Psoas muscle (tissue), 8 donors: ENCODE data around the gene RNF44. TPM values are rescaled to one million over a fixed set of nuclear protein-coding genes. Genes with fewer than 3 reads are reported as not detected.

ENCODE experiments used
- ATAC-seq, 4 donors: fragments of 200-7000 bp; cut with Tn5 transposase; one replicate each; pipeline ENCODE4 v1.9.1; 2020; ENCODE audit warnings: moderate library complexity in 3 of 4, mild to moderate bottlenecking in 2 of 4
- DNase-seq, 2 donors: peaks; one replicate each; pipeline ENCODE4 v3.0.0-alpha.2; 2020
- H3K27ac ChIP-seq: fragments of 200-600 bp; one replicate; pipeline ENCODE4 v1.8.0; 2022
- H3K27me3 ChIP-seq, 3 donors: fragments of 200-600 bp in 1 of 3; one replicate each; pipeline versions ENCODE4 v1.6.1 to v1.8.0; 2013 to 2022; ENCODE audit warnings: low read length in 2 of 3, mild to moderate bottlenecking in 2 of 3, moderate library complexity in 1 of 3; ENCODE audit not compliant: insufficient read depth in 3 of 3
- H3K36me3 ChIP-seq, 2 donors: fragments of 200-600 bp in 1 of 2; one replicate each; pipeline versions ENCODE4 v1.6.1 to v1.8.0; 2013 to 2022; ENCODE audit warnings: low read depth in 1 of 2, mild to moderate bottlenecking in 1 of 2, moderate library complexity in 1 of 2; ENCODE audit not compliant: insufficient read depth in 1 of 2
- H3K4me1 ChIP-seq: fragments of 200-600 bp; one replicate; pipeline ENCODE4 v1.8.0; 2022
- H3K4me3 ChIP-seq: fragments of 200-600 bp; one replicate; pipeline ENCODE4 v1.8.0; 2022; ENCODE audit warnings: mild to moderate bottlenecking
- H3K9me3 ChIP-seq: fragments of 200-600 bp; one replicate; pipeline ENCODE4 v1.8.0; 2022
- CTCF ChIP-seq: fragments of 200-600 bp; IDR thresholded peaks from one replicate; pipeline ENCODE4 v1.8.0; 2022; ENCODE audit warnings: antibody characterized with exemption
- WGBS, 3 donors: extraction: QIAGEN DNeasy Blood & Tissue Kit; methylation state at CpG; one replicate each; pipeline versions ENCODE4 v1.1.6 to v1.1.7; 2013; 5-methylcytosine and 5-hydroxymethylcytosine counted together
- intact Hi-C, 2 donors: fragments of 100-400 bp; cut with DNase I; formaldehyde crosslinking; loops; one replicate each; pipeline versions ENCODE4 v1.11.0 to v1.14.2; 2022
- polyA plus RNA-seq, 3 donors: library from polyadenylated mRNA; stranded (reverse); fragments of 200-250 nt; gene quantifications; one replicate each; pipeline ENCODE4 v1.2.3, GENCODE V29; 2013
- total RNA-seq, 4 donors: library from RNA; stranded (reverse); fragmentation: NEBNext Ultra II Directional in 2 of 4; extraction: Animal tissue kit (Norgen Biotek cat#: 25700) in 2 of 4; gene quantifications; one replicate each; pipeline versions ENCODE4 v1.2.1 to v1.2.4, GENCODE V29; 2021 to 2023
- donor health status: healthy with polysubstance abuse.
- donor health status: DM: no; HTN: no; CAD: no; lungs with moderate emphysema.
- donor health status: Bipolar disorder and iron deficiency.
- donor health status: healthy.
- donor health status: DM: yes; HTN: yes; CAD: no.
- donor health status: DM: no; HTN: no; CAD: no.
- donor health status: DM: no; HTN: no; CAD: no.
- donor health status: DM: yes; HTN: yes; CAD: no.

RNF44 gene
- total and polyA plus RNA-seq, 7 donors = 5.6 to 22.4 (median 14.2) TPM

GRCh38 chr5:176565760-176566288 lies 28.6 kb upstream of the RNF44 start:
- Histone ChIP-seq H3K36me3 (no peaks in the 10 kb centered on the region), H3K4me3 (no peak overlapping the region), H3K27me3 (peaks cover 0 to 9% (median 0%) of the 10 kb centered on the region in 3 donors), H3K4me1 (no peaks in the 10 kb centered on the region), H3K9me3 (no peaks in the 10 kb centered on the region), H3K27ac (no peak overlapping the region)
- TF ChIP-seq CTCF = no peak
- DNase-seq (no peak), ATAC-seq (no peak)
- WGBS, 3 donors = 46 to 72% (median 58%) methylated on average over 6 of the region's 6 CpGs
- intact Hi-C loops = no loop called here

DNA sequence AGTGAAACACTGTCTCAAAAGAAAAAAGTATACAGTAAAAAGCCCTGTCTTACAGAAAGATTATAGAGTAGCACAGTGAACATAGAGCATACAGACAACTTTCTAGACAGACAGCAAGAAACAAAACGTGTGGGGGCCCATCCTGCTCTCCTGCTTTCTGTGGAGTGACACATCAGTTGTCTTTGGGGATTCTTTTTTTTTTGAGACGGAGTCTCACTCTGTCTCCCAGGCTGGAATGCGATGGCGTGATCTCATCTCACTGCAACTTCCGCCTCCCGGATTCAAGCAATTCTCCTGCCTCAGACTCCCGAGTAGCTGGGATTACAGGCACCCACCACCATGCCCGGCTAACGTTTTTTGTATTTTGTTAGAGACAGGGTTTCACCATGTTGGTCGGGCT lies 26.8 kb upstream of the RNF44 start:
- Histone ChIP-seq H3K9me3 (no peaks in the 10 kb centered on the region), H3K4me3 (no peak overlapping the region), H3K36me3 (no peaks in the 10 kb centered on the region), H3K4me1 (no peaks in the 10 kb centered on the region), H3K27ac (no peak overlapping the region), H3K27me3 (peaks cover 0 to 9% (median 0%) of the 10 kb centered on the region in 3 donors)
- WGBS, 3 donors = 79 to 85% (median 82%) methylated on average over 10 of the region's 10 CpGs
- ATAC-seq (no peak), DNase-seq (no peak)
- no peak for TF ChIP-seq CTCF
- intact Hi-C loops = no loop called here

DNA sequence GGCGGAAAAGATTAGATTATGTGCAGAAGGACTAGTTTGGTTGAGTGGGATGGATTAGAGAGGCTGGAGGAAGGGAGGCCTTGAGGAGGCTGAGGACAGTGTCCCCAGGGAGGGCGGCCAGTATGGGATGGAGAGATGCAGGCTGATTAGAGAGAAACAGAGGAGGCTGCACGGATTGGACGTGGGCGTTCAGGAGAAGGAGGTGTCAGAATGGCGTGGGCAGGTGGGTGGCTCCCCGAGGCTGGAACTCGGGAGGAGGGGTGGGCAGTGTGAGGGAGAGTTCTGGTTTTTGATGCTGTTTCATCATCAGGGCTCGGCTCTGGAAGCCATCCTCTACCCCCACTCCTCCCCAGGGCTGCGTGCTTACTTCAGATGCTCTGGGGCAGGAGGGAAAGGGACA lies 25.0 kb upstream of the RNF44 start:
- intact Hi-C loops = no loop called here
- DNase-seq (no peak), ATAC-seq (no peak)
- Histone ChIP-seq H3K27ac (no peak overlapping the region), H3K36me3 (no peaks in the 10 kb centered on the region), H3K4me3 (no peak overlapping the region), H3K27me3 (peaks cover 0 to 1% (median 0%) of the 10 kb centered on the region in 3 donors), H3K4me1 (no peaks in the 10 kb centered on the region), H3K9me3 (no peaks in the 10 kb centered on the region)
- TF ChIP-seq CTCF = no peak
- 42 to 63% (median 46%) methylated on average over 10 of the region's 10 CpGs for WGBS, 3 donors

- no peak for DNase-seq
- Histone ChIP-seq H3K27ac (no peak overlapping the region), H3K4me3 (no peak overlapping the region), H3K36me3 (no peaks in the 10 kb centered on the region), H3K27me3 (no peaks in the 10 kb centered on the region), H3K9me3 (no peaks in the 10 kb centered on the region), H3K4me1 (no peaks in the 10 kb centered on the region)
- ATAC-seq = no peak
- intact Hi-C loops = no loop called here
- 84 to 91% (median 85%) methylated on average over 3 of the region's 3 CpGs for WGBS, 3 donors
- no peak for TF ChIP-seq CTCF
These were observed 24.1 kb upstream of the RNF44 start for GRCh38 chr5:176561259-176561658.

DNA sequence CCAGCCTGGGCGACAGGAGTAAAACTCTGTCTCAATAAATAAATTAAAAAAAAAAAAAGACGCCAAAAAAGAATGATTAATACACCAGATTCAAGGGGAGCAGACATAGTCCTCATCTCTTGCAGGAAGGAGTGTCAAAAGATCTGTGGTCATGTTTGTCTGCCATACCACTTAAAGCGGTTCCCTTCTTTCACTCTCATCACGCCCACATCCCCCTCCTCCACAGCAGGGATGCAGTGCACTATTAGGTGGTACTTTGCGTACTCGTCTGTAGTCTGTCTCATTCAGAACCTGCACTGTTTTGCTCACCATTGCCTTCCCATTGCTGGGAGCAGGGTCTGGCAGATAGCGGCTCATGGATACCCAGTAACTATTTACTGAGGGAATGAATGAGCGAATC lies 23.2 kb upstream of the RNF44 start:
- no peaks in the 10 kb centered on the region for H3K9me3 ChIP-seq
- H3K27ac ChIP-seq = no peak overlapping the region
- no peaks in the 10 kb centered on the region for H3K36me3 ChIP-seq
- no peak for ATAC-seq
- WGBS, 3 donors = 67 to 81% (median 76%) methylated on average over 8 of the region's 8 CpGs
- TF ChIP-seq CTCF = no peak
- intact Hi-C loops = no loop called here
- no peaks in the 10 kb centered on the region for H3K4me1 ChIP-seq
- H3K4me3 ChIP-seq = no peak overlapping the region
- no peak for DNase-seq
- H3K27me3 ChIP-seq = no peaks in the 10 kb centered on the region
